SK-N-SH (cell line): Measurements from ENCODE around the gene NDEL1. TPM values are rescaled to one million over a fixed set of nuclear protein-coding genes. Genes with fewer than 3 reads are reported as not detected.

Source experiments
- CTCF ChIA-PET: fragments of 300-600, 350-600 bp; formaldehyde crosslinking; extraction: SDS; loops from one replicate; lab custom pipeline; 2021; lab: Yijun Ruan, JAX
- POLR2A ChIA-PET: fragments of 350-600 bp; sonication (Branson Sonifier 250); formaldehyde crosslinking; extraction: SDS; loops from one replicate; lab custom pipeline; 2020; ENCODE audit warnings: antibody characterized with exemption, inconsistent platforms; lab: Yijun Ruan, JAX
- DNase-seq: peaks from one replicate; pipeline ENCODE4 v3.0.0; 2012
- H2AFZ ChIP-seq: fragments of 200-600 bp; sonication (generic); 2 replicates; pipeline ENCODE4 v1.8.1; 2016; ENCODE audit warnings: antibody characterized with exemption, mild to moderate bottlenecking, low read depth
- H3F3A ChIP-seq: fragments of 200-600 bp; sonication (generic); replicated peaks from 2 replicates; pipeline ENCODE3; 2016; ENCODE audit warnings: antibody characterized with exemption, mild to moderate bottlenecking; ENCODE audit not compliant: insufficient read depth
- H3K27ac ChIP-seq, 2 experiments: fragments of 200-500 bp in 1 of 2; fragments of 200-600 bp in 1 of 2; sonication (Bioruptor generic) in 1 of 2; sonication (generic), shearing (Covaris generic) in 1 of 2; 2 replicates each; pipeline versions ENCODE4 v1.5.1 to v1.6.1; 2014 to 2016; ENCODE audit warnings: low read depth in 2 of 2, inconsistent platforms in 1 of 2, low read length in 1 of 2, mild to moderate bottlenecking in 1 of 2, mixed read lengths in 1 of 2
- H3K27me3 ChIP-seq: fragments of 200-600 bp; sonication (generic), shearing (Covaris generic); 2 replicates; pipeline ENCODE4 v1.6.1; 2016; ENCODE audit warnings: mixed run types; ENCODE audit not compliant: insufficient read depth
- H3K36me3 ChIP-seq, 2 experiments: fragments of 200-500 bp in 1 of 2; fragments of 200-600 bp in 1 of 2; sonication (Bioruptor generic) in 1 of 2; sonication (generic) in 1 of 2; replicated peaks in 1 of 2; 2 replicates each; pipeline versions ENCODE3 to v1.5.1; 2014 to 2016; ENCODE audit warnings: low read length in 1 of 2, mild to moderate bottlenecking in 1 of 2; ENCODE audit not compliant: insufficient read depth in 2 of 2, control insufficient read depth in 1 of 2
- H3K4me1 ChIP-seq, 2 experiments: fragments of 200-500 bp in 1 of 2; fragments of 200-600 bp in 1 of 2; sonication (Bioruptor generic) in 1 of 2; sonication (generic), shearing (Covaris generic) in 1 of 2; 2 replicates each; pipeline versions ENCODE4 v1.5.1 to v1.6.1; 2014 to 2016; ENCODE audit warnings: low read depth in 1 of 2, low read length in 1 of 2, mixed run types in 1 of 2; ENCODE audit not compliant: insufficient read depth in 2 of 2, control insufficient read depth in 1 of 2
- H3K4me2 ChIP-seq: fragments of 200-600 bp; sonication (generic), shearing (Covaris generic); 2 replicates; pipeline ENCODE4 v1.6.1; 2017; ENCODE audit warnings: mixed run types
- H3K4me3 ChIP-seq, 2 experiments: fragments of 200-500 bp in 1 of 2; fragments of 200-600 bp in 1 of 2; sonication (Bioruptor generic) in 1 of 2; sonication (generic), shearing (Covaris generic) in 1 of 2; 2 replicates each; pipeline versions ENCODE4 v1.5.1 to v1.8.1; 2014 to 2016; ENCODE audit warnings: low read depth in 2 of 2, inconsistent platforms in 1 of 2, low read length in 1 of 2, mild to moderate bottlenecking in 1 of 2, mixed read lengths in 1 of 2, moderate library complexity in 1 of 2
- H3K79me2 ChIP-seq: fragments of 200-600 bp; sonication (generic); 2 replicates; pipeline ENCODE4 v1.8.1; 2017; ENCODE audit warnings: mild to moderate bottlenecking; ENCODE audit not compliant: insufficient read depth
- H3K9ac ChIP-seq: fragments of 200-600 bp; sonication (generic); 2 replicates; pipeline ENCODE4 v1.6.1; 2017; ENCODE audit warnings: mixed run types
- H3K9me2 ChIP-seq: fragments of 200-600 bp; sonication (generic); 2 replicates; pipeline ENCODE4 v1.6.1; 2017; ENCODE audit warnings: mixed run types
- H3K9me3 ChIP-seq: fragments of 200-600 bp; sonication (generic); 2 replicates; pipeline ENCODE4 v1.6.1; 2017; ENCODE audit warnings: mixed run types, mild to moderate bottlenecking, moderate library complexity
- H4K20me1 ChIP-seq: fragments of 200-600 bp; sonication (generic); 2 replicates; pipeline ENCODE4 v1.6.1; 2017; ENCODE audit warnings: mild to moderate bottlenecking, mixed run types; ENCODE audit not compliant: insufficient read depth
- EP300 ChIP-seq, 2 experiments: IDR thresholded peaks; 2 replicates each; pipeline versions ENCODE4 v1.4.0 to v1.6.1; 2012; ENCODE audit warnings: borderline replicate concordance in 1 of 2, low read depth in 1 of 2, low read length in 1 of 2
- EZH2phosphoT487 ChIP-seq: fragments of 200-600 bp; sonication (generic); IDR thresholded peaks from 2 replicates; pipeline ENCODE4 v1.6.1; 2017; ENCODE audit warnings: low read depth, mixed run types, mild to moderate bottlenecking, antibody characterized with exemption, moderate library complexity, borderline replicate concordance
- FOXM1 ChIP-seq: IDR thresholded peaks from 2 replicates; pipeline ENCODE4 v1.4.0; 2012; ENCODE audit warnings: low read depth, mild to moderate bottlenecking
- GABPA ChIP-seq: IDR thresholded peaks from 2 replicates; pipeline ENCODE4 v1.4.0; 2012; ENCODE audit warnings: low read depth, mild to moderate bottlenecking
- JUND ChIP-seq: IDR thresholded peaks from 2 replicates; pipeline ENCODE4 v1.4.0; 2012
- MEF2A ChIP-seq: IDR thresholded peaks from 2 replicates; pipeline ENCODE4 v1.4.0; 2012; ENCODE audit warnings: low read depth, borderline replicate concordance
- MXI1 ChIP-seq: IDR thresholded peaks from 2 replicates; pipeline ENCODE4 v1.6.1; 2012; ENCODE audit warnings: mild to moderate bottlenecking, low read depth, low read length, improper control_type of control experiment
- POLR2AphosphoS5 ChIP-seq: IDR thresholded peaks from 2 replicates; pipeline ENCODE4 v1.6.1; 2012; ENCODE audit warnings: low read depth, low read length
- RFX5 ChIP-seq: IDR thresholded peaks from 2 replicates; pipeline ENCODE4 v1.6.1; 2012; ENCODE audit warnings: mild to moderate bottlenecking, improper control_type of control experiment, low read length
- RXRA ChIP-seq: IDR thresholded peaks from 2 replicates; pipeline ENCODE4 v1.4.0; 2012; ENCODE audit warnings: low read depth, mild to moderate bottlenecking, borderline replicate concordance
- TAF1 ChIP-seq: IDR thresholded peaks from 2 replicates; pipeline ENCODE4 v1.6.1; 2012; ENCODE audit warnings: low read depth, mild to moderate bottlenecking, low read length, moderate library complexity, borderline replicate concordance
- TCF12 ChIP-seq: IDR thresholded peaks from 2 replicates; pipeline ENCODE4 v1.4.0; 2012
- YY1 ChIP-seq: IDR thresholded peaks from 2 replicates; pipeline ENCODE4 v1.4.0; 2012; ENCODE audit warnings: low read depth, mild to moderate bottlenecking
- WGBS: methylation state at CpG from one replicate; pipeline ENCODE4 v1.1.6; 2017; ENCODE audit warnings: low lambda C conversion rate; 5-methylcytosine and 5-hydroxymethylcytosine counted together
- polyA plus RNA-seq, 3 experiments: library from polyadenylated mRNA; depleted of rRNA; stranded (reverse); fragments of >200 nt; gene quantifications; 2 replicates each; pipeline ENCODE4 v1.2.3, GENCODE V29; 2012
- TF ChIP-seq, protein P1 (sequence below): IDR thresholded peaks from 2 replicates; pipeline ENCODE4 v1.4.0; 2012; ENCODE audit warnings: low read depth, borderline replicate concordance
- TF ChIP-seq, protein P2 (sequence below): IDR thresholded peaks from 2 replicates; pipeline ENCODE4; 2012
- TF ChIP-seq, protein P3 (sequence below): IDR thresholded peaks from 2 replicates; pipeline ENCODE4 v1.4.0; 2012; ENCODE audit warnings: low read depth

The NDEL1 gene
- polyA plus RNA-seq, 1 of the 3 experiments (the other 2 are of a cell fraction) = 49.5 TPM

DNA sequence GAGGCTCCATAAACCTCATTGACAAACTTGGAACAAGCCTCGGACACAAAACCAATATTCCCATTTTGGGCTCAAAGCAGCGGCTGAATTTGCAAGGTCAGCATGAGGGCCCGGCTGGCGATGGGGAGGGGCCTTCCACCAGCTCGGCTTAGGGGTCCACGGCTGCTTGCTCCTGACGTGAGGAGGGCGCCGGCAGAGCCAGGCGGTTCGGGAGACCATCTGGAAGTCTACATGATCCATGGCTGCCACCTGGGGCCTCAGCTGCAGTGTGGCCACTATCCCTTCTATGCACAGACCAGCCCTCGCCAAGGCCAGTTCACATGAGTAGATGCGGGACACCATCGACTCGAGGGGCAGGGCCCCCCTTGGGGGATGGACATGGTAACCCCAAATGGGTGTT, 39.1 kb downstream of the NDEL1 start:
- H4K20me1 ChIP-seq = peaks cover 8% of the 10 kb centered on the region
- WGBS = 80% methylated on average over 1 of the region's 15 CpGs
- peaks cover 42% of the 10 kb centered on the region for H3F3A ChIP-seq
- POLR2A ChIA-PET = no interaction called here
- H2AFZ ChIP-seq = no peak overlapping the region
- no peaks in the 10 kb centered on the region for H3K9me3 ChIP-seq
- H3K9ac ChIP-seq = no peak overlapping the region
- DNase-seq = no peak
- H3K4me2 ChIP-seq = no peak overlapping the region
- no peaks in the 10 kb centered on the region for H3K9me2 ChIP-seq
- peaks cover 52 to 71% of the 10 kb centered on the region in 2 experiments for H3K36me3 ChIP-seq
- TF ChIP-seq MEF2A (no peak), RFX5 (no peak), TAF1 (no peak), POLR2AphosphoS5 (no peak; the same call in 1 of the 2 replicates)
- TF ChIP-seq, protein P1, sequence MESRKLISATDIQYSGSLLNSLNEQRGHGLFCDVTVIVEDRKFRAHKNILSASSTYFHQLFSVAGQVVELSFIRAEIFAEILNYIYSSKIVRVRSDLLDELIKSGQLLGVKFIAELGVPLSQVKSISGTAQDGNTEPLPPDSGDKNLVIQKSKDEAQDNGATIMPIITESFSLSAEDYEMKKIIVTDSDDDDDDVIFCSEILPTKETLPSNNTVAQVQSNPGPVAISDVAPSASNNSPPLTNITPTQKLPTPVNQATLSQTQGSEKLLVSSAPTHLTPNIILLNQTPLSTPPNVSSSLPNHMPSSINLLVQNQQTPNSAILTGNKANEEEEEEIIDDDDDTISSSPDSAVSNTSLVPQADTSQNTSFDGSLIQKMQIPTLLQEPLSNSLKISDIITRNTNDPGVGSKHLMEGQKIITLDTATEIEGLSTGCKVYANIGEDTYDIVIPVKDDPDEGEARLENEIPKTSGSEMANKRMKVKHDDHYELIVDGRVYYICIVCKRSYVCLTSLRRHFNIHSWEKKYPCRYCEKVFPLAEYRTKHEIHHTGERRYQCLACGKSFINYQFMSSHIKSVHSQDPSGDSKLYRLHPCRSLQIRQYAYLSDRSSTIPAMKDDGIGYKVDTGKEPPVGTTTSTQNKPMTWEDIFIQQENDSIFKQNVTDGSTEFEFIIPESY = no peak
- TF ChIP-seq, all 33 proteins: peak for 0
- Histone ChIP-seq H3K27ac (no peak overlapping the region), H3K4me1 (no peaks in the 10 kb centered on the region), H3K27me3 (no peaks in the 10 kb centered on the region), H3K79me2 (0 out of 2 replicates have a peak, but pooled peaks cover 5% of the 10 kb centered on the region), H3K4me3 (no peak overlapping the region)
- CTCF ChIA-PET = interaction anchor here (1.0 kb wide), 1 partner anchor 91 kb away, joined by 3 read pairs; no protein-coding TSS in a partner anchor

DNA sequence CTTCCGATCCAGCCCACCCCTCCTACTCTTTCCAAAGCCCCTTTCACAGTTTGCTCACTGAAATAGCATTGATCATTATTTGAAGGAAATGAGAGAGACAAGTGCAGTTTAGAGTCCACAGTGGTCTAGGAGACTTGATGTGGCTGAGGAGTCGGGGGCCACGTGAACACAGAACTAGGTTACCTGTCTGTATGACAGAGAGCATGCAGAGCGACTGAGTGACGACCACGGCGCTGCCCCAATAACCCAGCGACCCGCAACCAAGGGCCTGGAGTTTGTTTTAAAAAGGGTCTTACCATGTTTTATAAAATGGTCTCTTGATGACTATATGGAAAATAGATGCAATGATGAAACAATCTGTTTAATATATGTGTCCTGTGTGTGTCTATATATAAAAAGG, 39.5 kb downstream of the NDEL1 start:
- H3K4me2 ChIP-seq = no peak overlapping the region
- WGBS = 98% methylated on average over 9 of the region's 9 CpGs
- CTCF ChIA-PET = interaction anchor here (1.0 kb wide), 1 partner anchor 92 kb away, joined by 3 read pairs; no protein-coding TSS in a partner anchor
- H3K27ac ChIP-seq = no peak overlapping the region
- POLR2A ChIA-PET = no interaction called here
- no peaks in the 10 kb centered on the region for H3K9me2 ChIP-seq
- H3K9ac ChIP-seq = no peak overlapping the region
- H3K9me3 ChIP-seq = no peaks in the 10 kb centered on the region
- TF ChIP-seq EP300 (IDR thresholded peaks at IDR 0.05; ENCODE audit: borderline replicate concordance in 1 of 2, low read depth in 1 of 2, low read length in 1 of 2) (no peak), GABPA (no peak), YY1 (no peak), TAF1 (no peak), MXI1 (no peak), RXRA (no peak), FOXM1 (no peak), JUND (no peak), TCF12 (no peak), EZH2phosphoT487 (no peak), RFX5 (no peak)
- TF ChIP-seq, protein P2, sequence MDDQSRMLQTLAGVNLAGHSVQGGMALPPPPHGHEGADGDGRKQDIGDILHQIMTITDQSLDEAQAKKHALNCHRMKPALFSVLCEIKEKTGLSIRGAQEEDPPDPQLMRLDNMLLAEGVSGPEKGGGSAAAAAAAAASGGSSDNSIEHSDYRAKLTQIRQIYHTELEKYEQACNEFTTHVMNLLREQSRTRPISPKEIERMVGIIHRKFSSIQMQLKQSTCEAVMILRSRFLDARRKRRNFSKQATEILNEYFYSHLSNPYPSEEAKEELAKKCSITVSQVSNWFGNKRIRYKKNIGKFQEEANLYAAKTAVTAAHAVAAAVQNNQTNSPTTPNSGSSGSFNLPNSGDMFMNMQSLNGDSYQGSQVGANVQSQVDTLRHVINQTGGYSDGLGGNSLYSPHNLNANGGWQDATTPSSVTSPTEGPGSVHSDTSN = no peak
- TF ChIP-seq, protein P3, sequence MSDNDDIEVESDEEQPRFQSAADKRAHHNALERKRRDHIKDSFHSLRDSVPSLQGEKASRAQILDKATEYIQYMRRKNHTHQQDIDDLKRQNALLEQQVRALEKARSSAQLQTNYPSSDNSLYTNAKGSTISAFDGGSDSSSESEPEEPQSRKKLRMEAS = no peak
- TF ChIP-seq, all 33 proteins: peak for 0
- 0 out of 2 replicates have a peak, but pooled peaks cover 5% of the 10 kb centered on the region for H3K79me2 ChIP-seq
- DNase-seq = no peak
- H3K27me3 ChIP-seq = no peaks in the 10 kb centered on the region
- peaks cover 39% of the 10 kb centered on the region for H3F3A ChIP-seq
- no peaks in the 10 kb centered on the region for H3K4me1 ChIP-seq
- H3K4me3 ChIP-seq = no peak overlapping the region
- peaks cover 56 to 75% of the 10 kb centered on the region in 2 experiments for H3K36me3 ChIP-seq
- peaks cover 5% of the 10 kb centered on the region for H4K20me1 ChIP-seq
- H2AFZ ChIP-seq = no peak overlapping the region
